ENCODE results near the gene GPT2. TPM values are rescaled to one million over a fixed set of nuclear protein-coding genes. Genes with fewer than 3 reads are reported as not detected.

Gene GPT2
- total RNA-seq, 1 donor, result 15.6 TPM

DNA sequence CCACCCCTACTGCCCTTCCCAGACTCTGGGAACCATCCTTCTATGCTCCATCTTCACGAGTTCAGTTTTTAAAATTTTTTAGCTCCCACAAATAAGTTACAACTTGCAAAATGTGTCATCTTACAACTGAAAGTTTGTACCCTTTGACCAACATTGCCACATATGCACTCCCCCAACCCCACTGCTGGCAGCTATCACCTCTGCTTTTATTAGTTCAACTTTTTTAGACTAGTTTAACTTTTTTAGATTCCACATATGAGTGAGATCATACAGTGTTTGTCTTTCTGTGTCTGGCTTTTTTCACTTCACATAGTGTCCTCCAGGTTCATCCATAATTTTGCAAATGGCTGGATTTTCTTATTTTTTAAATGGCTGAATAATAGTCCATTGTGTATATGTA, 7.7 kb downstream of the GPT2 start:
- H4K20me1 ChIP-seq (ENCODE audit: insufficient read depth, low read length), result peaks cover 4% of the 10 kb centered on the region
- DNase-seq (ENCODE audit: insufficient read length, low spot score, missing footprints), result no peak

DNA sequence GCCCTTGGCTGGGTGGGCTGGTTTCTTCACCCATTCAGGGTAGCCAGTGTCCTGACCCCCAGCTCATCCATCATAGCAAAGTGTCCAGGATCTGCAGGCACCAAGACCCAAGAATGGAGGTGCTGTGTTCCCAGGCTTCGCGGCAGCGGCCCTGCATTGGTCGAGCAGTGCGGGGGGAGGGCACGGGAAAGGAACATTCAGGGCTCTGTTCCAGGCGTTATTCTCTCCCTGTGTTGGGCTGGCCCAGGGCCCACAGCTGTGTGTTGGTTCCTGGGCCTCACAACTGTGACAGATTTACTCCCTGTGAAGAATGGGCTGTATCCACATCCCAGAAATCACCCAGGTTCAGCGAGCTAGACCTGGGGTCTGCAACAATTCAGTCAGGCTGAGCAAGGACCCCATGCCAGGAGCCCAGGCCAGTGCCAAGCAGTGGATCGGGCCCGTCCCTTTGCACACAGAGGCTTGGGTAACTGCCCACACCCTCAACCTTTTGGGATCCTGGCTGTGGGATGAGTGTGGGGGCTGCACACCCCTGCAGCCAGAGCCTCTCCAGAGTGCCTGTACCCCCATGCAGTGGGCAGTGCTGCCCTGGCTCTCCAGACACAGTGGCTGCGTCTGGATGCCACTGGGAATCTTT, 10.0 kb downstream of the GPT2 start:
- no peak overlapping the region for H3K27ac ChIP-seq (ENCODE audit: low read depth, low read length)
- no peaks in the 10 kb centered on the region for H3K27me3 ChIP-seq (ENCODE audit: insufficient read depth, low read length)
- H3K4me3 ChIP-seq (ENCODE audit: insufficient read depth, low read length), result no peak overlapping the region
- H3K4me2 ChIP-seq (ENCODE audit: insufficient read depth, low read length), result no peak overlapping the region
- peaks cover 4% of the 10 kb centered on the region for H3K36me3 ChIP-seq (ENCODE audit: insufficient read depth, low read length)
- H3K79me2 ChIP-seq (ENCODE audit: insufficient read depth, low read length), result peaks cover 20% of the 10 kb centered on the region
- no peak overlapping the region for H2AFZ ChIP-seq (ENCODE audit: low read length)
- peaks cover 4% of the 10 kb centered on the region for H4K20me1 ChIP-seq (ENCODE audit: insufficient read depth, low read length)
- DNase-seq (ENCODE audit: insufficient read length, low spot score, missing footprints), result no peak
- H3K9me3 ChIP-seq (ENCODE audit: low read depth, low read length), result no peaks in the 10 kb centered on the region
- TF ChIP-seq, protein P1, sequence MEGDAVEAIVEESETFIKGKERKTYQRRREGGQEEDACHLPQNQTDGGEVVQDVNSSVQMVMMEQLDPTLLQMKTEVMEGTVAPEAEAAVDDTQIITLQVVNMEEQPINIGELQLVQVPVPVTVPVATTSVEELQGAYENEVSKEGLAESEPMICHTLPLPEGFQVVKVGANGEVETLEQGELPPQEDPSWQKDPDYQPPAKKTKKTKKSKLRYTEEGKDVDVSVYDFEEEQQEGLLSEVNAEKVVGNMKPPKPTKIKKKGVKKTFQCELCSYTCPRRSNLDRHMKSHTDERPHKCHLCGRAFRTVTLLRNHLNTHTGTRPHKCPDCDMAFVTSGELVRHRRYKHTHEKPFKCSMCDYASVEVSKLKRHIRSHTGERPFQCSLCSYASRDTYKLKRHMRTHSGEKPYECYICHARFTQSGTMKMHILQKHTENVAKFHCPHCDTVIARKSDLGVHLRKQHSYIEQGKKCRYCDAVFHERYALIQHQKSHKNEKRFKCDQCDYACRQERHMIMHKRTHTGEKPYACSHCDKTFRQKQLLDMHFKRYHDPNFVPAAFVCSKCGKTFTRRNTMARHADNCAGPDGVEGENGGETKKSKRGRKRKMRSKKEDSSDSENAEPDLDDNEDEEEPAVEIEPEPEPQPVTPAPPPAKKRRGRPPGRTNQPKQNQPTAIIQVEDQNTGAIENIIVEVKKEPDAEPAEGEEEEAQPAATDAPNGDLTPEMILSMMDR (IDR thresholded peaks at IDR 0.05; ENCODE audit: extremely low read depth, low read depth, low read length), result no peak
- peaks cover 3% of the 10 kb centered on the region for H3K4me1 ChIP-seq (ENCODE audit: insufficient read depth, low read length)

More for the DNA sequence above, 7.7 kb downstream of the GPT2 start:
- H2AFZ ChIP-seq (ENCODE audit: low read length), result no peak overlapping the region
- peaks cover 31% of the 10 kb centered on the region for H3K79me2 ChIP-seq (ENCODE audit: insufficient read depth, low read length)
- H3K27me3 ChIP-seq (ENCODE audit: insufficient read depth, low read length), result no peaks in the 10 kb centered on the region
- H3K4me3 ChIP-seq (ENCODE audit: insufficient read depth, low read length), result no peak overlapping the region
- H3K36me3 ChIP-seq (ENCODE audit: insufficient read depth, low read length), result peaks cover 4% of the 10 kb centered on the region
- peaks cover 3% of the 10 kb centered on the region for H3K4me1 ChIP-seq (ENCODE audit: insufficient read depth, low read length)
- TF ChIP-seq, protein P1 (IDR thresholded peaks at IDR 0.05; ENCODE audit: extremely low read depth, low read depth, low read length), result no peak
- no peaks in the 10 kb centered on the region for H3K9me3 ChIP-seq (ENCODE audit: low read depth, low read length)
- no peak overlapping the region for H3K4me2 ChIP-seq (ENCODE audit: insufficient read depth, low read length)
- no peak overlapping the region for H3K27ac ChIP-seq (ENCODE audit: low read depth, low read length)

DNA sequence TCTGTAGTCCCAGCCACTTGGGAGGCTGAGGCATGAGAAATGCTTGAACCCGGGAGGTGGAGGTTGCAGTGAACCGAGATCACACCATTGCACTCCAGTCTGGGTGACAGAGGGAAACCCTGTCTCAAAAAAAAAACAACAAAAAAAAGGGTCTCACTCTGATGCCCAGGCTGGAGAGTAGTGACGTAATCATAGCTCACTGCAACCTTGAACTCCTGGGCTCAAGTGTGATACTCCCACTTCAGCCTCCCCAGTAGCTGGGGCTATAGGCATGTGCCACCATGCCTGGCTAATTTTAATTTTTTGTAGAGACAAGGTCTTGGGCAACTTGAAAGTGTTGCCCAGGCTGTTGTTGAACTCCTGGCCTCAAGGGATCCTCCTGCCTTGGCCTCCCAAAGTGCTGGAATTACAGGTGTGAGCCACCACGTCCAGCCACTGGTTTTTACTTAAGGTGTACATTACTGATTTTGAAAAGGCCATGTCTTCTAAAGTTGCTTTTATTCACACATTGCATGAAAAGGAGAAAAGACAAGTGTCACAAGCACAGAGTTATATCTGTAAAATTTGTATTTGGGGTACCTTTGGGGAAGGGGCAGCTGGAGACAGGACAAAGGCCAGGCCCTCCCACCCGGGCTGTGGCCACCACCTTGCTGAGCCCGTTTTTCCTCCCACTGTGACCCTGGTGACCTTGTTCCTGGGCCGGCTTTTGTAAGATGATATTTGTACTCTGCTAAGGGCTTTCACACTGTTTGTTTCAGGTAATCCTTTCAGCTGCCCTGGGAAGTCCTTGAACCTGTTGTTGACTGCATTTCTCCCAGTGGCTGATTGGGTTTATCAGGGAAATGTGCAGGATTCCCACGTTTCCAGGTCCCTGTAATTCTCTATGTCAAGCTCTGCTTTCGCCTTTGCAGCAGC, 11.5 kb downstream of the GPT2 start:
- DNase-seq (ENCODE audit: insufficient read length, low spot score, missing footprints), result no peak
- Histone ChIP-seq H3K36me3 (ENCODE audit: insufficient read depth, low read length) (peaks cover under 1% of the 10 kb centered on the region), H3K4me1 (ENCODE audit: insufficient read depth, low read length) (peaks cover 8% of the 10 kb centered on the region), H4K20me1 (ENCODE audit: insufficient read depth, low read length) (no peaks in the 10 kb centered on the region), H3K27me3 (ENCODE audit: insufficient read depth, low read length) (no peaks in the 10 kb centered on the region), H3K4me2 (ENCODE audit: insufficient read depth, low read length) (no peak overlapping the region), H3K9me3 (ENCODE audit: low read depth, low read length) (no peaks in the 10 kb centered on the region), H3K79me2 (ENCODE audit: insufficient read depth, low read length) (peaks cover 12% of the 10 kb centered on the region), H3K27ac (ENCODE audit: low read depth, low read length) (no peak overlapping the region), H2AFZ (ENCODE audit: low read length) (no peak overlapping the region), H3K4me3 (ENCODE audit: insufficient read depth, low read length) (no peak overlapping the region)
- TF ChIP-seq, protein P1 (IDR thresholded peaks at IDR 0.05; ENCODE audit: extremely low read depth, low read depth, low read length), result no peak

Measured in osteoblast (primary cell).